Activated CD8-positive, alpha-beta memory T cell treated with anti-CD3 and anti-CD28 coated beads, Interleukin-2, amount 50 U/mL, for 48 hours (primary cell): ENCODE measurements around the gene SIGLEC7.

Experiments used
- DNase-seq: peaks from one replicate; pipeline ENCODE4 v3.0.0-alpha.2; 2020

SIGLEC7 gene

DNA sequence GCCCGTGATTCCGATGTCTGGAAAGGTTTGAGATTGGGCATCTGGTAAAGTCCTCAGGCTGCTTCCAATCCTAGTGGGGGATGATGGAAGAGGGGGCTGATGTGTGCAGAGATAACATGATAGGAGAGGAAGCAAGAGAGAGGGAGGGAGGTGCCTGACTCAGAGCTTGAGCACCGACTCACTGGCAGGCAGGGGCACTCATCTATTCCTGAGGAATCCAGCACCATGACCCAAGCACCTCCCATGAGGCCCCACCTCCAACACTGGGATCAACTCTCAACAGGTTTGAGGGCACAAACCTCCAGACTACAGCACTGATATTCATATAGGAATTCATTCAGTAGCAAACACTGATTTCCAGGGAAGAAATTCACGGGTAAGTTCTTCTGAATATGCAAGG, 23.0 kb upstream of the SIGLEC7 start:
- no peak for DNase-seq

DNA sequence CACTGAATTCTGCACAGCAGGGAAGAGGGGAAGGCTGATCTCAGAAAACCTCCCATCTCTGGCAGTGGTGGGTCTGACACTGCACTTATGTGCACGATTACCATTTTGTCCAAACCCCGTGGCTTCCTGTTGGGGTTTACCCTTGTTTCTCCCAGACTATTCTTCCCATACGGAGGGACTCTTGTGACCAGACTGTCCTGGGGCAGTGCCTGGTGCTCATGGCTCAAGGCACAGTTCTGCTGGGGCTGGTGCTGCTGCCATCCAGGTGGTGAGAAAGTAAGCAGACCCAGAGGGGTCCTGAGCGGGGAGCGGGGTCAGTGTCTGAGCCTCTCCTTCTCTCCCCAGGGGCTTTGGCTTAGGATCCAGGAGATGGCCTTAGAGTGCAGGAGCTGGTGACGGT, 22.5 kb upstream of the SIGLEC7 start:
- no peak for DNase-seq

DNA sequence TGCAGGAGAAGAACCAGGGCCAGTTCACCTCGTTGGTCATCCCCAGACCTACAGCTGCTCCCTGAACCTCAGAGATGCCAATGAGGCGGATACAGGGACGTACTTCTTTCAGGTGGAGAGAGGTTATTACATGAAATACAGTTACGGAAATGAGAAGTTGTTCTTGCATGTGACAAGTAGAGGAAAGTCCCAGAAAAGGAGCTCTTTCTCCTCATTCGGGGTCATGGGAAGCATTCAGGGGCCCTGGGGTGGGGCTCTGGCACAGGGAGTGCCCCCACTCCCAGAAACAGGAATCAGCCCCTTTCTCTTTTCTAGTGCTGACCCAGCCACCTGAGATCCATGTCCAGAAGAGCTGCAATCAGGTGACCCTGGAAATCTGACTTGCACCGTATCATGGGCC, 21.9 kb upstream of the SIGLEC7 start:
- no peak for DNase-seq

DNA sequence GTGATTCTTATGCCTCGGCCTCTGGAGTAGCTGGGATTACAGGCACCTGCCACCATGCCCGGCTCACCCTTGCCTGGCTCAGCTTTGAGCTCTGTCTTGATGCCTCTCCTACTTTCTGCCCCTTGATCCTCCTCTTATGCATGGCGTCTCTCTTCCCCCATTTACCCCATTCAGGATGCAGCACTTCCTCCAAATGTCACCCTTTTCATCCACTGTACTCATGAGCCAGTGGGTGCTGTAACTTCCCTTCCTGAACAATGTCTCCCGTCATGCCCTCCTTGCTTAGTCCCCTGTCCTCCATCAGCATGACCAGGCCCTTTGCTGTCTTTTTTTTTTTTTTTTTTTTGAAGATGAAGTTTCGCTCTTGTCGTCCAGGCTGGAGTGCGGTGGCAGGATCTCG, 20.8 kb upstream of the SIGLEC7 start:
- DNase-seq, result no peak

DNA sequence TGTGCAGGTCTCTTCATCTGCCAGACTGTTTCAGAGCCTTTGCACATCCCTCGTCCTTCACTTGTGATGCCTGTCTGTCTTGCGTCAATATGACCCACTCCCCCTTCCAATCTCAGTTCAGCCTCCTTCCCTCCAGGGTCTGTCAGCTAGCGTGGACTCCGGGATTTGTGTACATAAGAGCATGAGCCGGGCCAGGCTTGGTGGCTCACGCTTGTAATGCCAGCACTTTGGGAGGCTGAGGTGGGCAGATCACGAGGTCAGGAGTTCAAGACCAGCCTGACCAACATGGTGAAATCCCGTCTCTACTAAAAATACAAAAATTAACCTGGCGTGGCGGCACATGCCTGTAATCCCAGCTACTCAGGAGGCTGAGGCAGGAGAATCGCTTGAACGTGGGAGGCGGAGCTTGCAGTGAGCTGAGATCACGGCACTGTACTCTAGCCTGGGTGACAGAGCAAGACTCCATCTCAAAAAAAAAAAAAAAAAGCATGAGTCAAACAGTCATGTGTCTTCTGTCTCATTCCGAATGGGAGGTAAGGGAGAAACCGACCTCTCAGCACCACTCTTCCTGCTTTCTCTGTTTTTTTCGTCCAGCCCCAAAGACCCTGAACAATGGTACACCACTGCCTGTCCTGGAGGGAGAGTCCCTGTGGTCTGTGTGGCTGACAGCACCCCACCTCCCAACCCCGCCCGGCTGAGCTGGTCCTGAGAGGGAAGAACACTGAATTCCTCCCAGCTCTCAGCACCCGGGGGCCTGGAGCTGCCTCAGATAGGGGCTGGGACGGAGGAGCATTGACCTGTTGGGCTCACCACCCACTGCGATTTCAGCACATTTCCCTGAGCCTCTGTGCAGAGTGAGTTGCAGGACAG, 19.8 kb upstream of the SIGLEC7 start:
- no peak for DNase-seq

DNA sequence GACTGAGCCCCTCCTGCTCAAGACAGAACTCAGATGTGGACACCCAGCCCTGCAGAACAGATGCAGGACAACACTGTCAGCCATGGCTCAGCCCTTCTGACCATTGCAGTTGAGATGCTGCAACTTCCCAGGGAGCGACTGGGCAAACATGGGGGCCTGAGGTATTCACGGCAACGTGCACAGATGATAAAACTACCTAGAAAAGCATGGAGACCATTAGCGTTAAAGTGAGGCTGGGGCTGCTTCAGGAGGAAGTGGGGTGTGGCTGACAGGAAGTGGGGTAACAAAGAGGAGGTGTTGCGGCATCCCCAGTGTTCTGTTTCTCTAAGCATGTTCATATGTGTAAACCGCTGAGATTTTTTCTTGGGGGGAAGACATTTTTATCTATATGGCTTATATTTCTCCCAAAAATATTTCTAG, 18.7 kb upstream of the SIGLEC7 start:
- DNase-seq, result no peak

DNA sequence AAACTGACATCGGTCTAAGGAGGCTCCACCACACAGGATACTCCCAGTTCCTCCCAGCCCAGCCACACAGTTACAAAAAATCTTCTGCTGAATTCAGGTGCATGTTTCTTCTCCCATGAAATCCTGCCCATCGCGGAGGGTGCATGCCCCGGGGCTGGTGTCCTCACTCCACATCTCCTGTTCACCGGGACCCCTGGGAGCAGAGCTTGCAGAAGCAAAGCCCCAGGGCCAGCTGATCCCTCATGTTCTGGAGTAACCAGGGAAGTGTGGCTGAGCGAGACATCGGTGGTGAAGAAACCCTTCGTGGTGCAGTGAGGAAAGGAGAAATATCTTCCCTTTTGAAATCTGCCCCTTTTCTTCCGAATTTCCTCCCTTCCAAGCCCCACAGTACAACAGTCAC, 18.3 kb upstream of the SIGLEC7 start:
- no peak for DNase-seq

DNA sequence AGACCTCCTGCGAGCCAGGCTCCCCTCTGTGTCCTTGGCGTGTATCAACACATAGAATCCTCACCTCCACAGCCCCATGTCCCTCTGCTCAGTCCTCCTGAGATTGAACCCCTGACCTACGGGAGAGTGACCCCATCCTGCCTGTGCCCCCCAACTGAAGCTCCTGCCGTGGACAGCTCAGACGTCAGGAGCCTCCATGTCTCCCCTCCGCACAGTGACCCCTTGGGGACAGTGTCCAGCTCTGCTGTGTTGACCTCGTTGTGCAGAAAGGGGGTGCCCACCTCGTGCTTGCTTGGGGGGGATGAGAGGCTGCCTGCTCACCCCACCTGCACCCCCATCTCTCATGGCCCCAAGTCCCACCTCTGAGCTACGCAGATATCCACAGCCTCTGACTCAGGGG, 17.9 kb upstream of the SIGLEC7 start:
- DNase-seq, result no peak

DNA sequence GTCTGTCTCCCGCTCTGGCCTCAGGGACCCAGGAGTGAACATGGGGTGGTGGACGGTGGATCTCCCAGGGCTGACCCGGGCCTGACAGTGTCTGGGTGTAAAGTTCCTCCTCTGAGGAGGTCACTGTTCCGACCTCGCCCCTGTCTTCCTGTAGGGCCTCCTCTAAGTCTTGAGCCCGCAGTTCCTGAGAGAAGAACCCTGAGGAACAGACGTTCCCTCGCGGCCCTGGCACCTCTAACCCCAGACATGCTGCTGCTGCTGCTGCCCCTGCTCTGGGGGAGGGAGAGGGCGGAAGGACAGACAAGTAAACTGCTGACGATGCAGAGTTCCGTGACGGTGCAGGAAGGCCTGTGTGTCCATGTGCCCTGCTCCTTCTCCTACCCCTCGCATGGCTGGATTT, 17.4 kb upstream of the SIGLEC7 start, which contains the start of gene SIGLEC9:
TSS of gene SIGLEC9 (plus strand) at position 178 of the 400 bp plus-strand sequence. CDS start at position 247, 69 bp downstream.
- no peak for DNase-seq

DNA sequence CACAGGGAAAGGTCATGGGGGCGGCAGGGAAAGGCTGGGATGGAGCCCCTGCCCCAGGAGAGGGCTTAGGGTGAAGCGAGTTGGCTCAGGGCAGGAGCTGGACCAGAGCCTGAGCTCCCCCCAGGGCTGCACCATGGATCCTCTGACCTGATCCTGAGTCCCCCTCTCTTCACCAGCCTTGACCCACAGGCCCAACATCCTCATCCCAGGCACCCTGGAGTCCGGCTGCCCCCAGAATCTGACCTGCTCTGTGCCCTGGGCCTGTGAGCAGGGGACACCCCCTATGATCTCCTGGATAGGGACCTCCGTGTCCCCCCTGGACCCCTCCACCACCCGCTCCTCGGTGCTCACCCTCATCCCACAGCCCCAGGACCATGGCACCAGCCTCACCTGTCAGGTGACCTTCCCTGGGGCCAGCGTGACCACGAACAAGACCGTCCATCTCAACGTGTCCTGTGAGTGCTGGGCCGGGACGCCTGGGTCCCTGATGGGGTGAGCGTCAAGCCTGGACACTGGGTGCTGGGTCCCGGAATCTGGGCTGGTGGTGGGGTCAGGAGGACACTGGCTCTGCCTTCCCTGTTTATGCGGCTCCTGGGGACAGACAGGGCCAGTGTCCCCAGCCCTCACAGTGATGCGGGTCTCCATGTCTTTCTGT, 16.6 kb upstream of the SIGLEC7 start:
- no peak for DNase-seq

DNA sequence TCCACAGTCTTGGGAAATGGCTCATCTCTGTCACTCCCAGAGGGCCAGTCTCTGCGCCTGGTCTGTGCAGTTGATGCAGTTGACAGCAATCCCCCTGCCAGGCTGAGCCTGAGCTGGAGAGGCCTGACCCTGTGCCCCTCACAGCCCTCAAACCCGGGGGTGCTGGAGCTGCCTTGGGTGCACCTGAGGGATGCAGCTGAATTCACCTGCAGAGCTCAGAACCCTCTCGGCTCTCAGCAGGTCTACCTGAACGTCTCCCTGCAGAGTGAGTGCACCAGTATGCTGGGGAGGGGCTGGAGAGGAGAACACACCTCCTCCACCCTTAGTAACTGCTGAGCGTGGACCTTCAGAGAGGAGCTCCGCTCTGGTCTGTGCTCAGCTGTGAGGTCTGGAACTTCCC, 15.1 kb upstream of the SIGLEC7 start:
- DNase-seq, result no peak

DNA sequence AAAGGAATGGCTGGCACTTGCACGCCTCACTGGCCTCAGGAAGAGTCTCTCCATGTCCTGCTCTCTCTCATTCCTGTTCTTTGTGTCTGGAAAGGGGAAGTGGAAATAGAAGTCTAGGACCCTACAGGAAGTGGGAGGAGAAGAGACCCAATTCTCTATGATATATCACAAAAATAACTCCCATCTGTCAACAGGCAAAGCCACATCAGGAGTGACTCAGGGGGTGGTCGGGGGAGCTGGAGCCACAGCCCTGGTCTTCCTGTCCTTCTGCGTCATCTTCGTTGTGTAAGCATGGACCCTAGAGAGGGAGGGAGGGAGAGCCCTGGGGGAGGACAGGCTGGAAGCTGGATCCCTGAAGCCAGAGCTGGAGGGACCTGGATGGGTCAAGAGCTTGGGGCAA, 14.3 kb upstream of the SIGLEC7 start:
- no peak for DNase-seq

DNA sequence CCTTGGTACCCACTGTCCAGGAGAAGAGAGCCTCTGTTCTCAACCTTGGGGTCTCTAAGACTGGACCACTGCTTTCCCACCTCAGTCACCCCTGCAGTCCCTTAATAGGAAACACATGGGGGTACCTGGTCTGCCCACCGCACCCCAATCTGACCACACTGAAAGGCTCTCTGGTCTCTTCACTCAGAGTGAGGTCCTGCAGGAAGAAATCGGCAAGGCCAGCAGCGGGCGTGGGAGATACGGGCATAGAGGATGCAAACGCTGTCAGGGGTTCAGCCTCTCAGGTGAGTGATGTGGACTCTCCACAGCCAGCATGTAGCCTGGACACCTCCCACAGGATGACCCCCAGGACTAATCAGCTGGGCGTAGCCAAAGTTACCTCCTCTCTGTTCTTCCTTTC, 13.9 kb upstream of the SIGLEC7 start:
- DNase-seq, result no peak

DNA sequence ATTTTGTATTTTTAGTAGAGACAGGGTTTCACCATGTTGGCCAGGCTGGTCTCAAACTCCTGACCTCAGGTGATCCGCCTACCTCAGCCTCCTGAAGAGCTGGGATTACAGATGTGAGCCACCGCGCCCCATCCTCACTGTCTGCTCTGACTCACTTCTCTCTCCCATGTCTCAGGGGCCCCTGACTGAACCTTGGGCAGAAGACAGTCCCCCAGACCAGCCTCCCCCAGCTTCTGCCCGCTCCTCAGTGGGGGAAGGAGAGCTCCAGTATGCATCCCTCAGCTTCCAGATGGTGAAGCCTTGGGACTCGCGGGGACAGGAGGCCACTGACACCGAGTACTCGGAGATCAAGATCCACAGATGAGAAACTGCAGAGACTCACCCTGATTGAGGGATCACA, 12.4 kb upstream of the SIGLEC7 start:
- DNase-seq, result no peak

DNA sequence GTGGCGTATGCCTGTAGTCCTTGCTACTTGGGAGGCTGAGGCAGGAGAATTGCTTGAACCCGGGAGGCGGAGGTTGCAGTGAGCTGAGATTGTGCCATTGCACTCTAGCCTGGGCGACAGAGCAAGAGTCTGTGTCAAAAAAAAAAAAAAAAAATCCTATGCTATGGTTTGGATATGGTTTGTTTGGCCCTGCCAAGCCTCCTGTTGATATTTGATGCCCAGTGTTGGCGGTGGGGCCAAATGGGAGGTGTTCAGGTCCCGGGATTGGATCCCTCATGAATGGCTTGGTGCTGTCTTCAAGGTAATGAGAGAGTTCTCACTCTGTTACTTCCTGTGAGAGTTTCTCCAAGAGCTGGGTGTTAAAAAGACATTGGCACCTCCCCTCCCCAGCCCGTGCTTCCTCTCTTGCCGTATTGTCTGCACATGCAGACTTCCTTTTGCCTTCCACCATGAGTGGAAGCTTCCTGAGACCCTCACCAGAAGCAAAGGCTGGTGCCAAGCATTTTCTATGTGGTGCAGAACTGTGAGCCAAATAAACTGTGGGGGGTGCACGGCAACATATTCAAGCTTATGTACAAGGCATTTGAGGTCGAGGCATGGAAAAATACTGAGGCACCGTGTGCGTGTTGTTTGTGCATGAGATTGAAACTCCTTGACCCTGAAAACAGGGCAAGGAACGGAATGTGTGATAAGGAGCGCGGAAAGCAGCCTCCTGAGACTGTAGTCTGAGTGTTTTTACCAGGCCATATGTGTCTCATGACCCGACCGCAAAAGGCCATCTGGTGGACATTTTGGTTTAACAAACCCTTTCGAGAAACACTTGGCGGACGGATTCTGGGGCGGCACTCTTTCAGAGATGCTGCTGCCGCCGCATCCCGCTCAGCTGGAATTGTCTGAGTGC, 10.1 kb upstream of the SIGLEC7 start:
- no peak for DNase-seq

DNA sequence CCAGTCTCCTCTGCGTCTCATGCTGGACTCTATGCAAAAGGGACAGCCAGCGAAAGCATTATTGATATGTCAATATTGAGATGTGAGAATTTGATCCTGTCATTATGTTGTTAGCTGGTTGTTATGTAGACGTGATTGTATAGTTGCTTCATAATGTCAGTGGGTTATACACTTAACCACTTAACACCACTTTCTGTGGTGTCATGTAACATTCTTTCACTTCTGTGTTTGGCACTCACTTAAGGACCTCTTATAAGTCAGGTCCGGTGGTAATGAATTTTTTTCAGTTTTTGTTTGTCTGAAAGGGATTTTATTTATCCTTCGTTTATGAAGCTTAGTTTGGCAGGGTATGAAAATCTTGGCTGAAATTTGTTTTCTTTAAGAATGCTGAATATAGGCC, 7.1 kb upstream of the SIGLEC7 start:
- DNase-seq, result no peak

DNA sequence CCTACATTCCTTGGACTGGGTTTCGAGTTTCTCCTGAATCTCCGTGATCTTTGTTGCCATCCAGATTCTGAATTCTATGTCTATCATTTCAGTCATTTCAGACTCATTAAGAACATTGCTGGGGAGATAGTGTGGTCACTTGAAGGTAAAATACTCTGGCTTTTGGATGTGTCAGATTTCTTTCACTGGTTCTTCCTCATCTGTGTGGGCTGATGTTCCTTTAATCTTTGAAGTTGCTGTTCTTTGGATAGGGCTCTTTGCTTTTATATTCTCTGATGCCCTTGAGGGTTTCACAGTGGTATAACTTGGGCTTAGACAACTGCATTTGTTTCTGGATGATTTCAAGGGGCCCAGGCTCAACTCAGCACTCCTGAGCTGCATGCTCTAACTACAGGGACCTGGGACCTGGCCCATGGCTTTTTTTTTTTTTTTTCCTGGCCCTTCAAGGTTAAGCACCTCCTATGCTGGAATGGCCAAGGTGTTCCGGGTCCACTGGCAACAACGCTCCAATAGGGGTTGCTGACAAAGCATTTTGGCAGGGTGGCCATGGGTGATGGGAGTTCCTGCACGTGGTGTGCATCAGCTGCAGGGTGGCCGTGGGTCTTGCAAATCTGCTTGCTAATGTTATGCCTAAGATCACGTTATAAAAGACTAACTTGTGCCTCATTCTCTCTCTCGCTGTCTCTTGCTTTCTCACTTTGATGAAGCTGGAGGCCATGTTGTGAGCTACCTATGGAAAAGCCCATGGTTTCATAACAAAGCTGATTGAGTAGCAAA, 5.9 kb upstream of the SIGLEC7 start:
- peak; percentile 18 for DNase-seq

DNA sequence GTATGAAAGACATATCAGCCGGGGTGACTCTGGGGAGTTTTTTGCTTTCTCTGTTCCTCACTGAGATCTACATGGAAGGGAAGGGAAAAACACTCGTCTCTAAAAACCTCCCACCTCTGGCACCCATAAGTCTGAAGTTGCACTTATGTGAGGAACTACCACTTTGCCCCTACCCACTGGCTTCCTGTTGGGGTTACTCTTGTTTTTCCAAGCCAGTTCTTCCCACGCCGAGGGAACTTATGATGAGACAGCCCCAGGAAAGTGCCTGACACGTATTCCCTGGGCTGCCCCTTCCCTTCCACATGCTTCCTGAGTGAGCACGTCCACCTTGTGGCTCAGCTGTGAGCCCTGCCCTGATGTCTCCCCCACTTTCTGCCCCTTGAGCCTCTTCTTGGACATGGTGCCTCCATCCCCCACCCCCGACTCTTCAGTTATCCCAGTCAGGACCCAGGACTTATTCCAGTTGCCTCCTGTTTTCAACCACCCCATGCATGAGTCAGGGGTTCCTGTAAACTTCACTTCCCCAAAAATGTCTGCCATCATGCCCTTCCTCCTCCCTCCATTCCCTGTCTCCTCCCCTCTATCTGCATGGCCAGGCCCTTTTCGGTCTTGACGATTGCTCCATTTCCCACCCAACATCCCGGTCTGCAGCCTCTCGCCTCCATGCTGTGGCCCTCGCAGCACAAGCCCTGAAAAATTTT, 5.1 kb upstream of the SIGLEC7 start:
- peak; percentile 42 for DNase-seq

DNA sequence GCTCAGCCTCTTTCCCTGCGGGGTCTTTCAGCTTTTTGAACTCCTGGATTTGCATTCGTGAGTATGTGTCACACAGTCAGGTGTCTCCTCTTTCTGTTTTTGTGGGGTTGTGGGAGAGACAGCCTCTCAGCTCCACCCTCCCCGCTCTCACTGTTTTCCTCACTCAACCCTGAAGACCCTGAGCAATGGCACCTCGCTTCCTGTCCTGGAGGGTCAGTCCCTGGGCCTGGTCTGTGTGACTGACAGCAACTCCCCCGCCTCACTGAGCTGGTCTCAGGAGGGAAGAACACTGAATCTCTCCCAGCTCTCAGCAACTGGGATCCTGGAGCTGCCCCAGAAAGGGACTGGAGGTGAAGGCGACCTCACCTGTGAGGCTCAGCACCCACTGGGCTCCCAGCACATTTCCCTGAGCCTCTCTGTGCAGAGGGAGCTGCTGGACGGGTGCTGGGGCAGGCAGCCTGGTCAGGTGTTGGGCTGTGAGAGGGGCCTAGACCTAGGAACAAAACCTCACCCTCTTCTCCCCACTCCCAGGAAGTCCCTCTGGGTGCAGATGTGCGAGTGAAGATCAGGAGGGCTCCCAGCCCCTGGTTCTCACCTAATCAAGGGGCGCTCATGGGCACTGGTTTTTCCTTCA, 4.2 kb upstream of the SIGLEC7 start:
- peak; percentile 47 for DNase-seq

DNA sequence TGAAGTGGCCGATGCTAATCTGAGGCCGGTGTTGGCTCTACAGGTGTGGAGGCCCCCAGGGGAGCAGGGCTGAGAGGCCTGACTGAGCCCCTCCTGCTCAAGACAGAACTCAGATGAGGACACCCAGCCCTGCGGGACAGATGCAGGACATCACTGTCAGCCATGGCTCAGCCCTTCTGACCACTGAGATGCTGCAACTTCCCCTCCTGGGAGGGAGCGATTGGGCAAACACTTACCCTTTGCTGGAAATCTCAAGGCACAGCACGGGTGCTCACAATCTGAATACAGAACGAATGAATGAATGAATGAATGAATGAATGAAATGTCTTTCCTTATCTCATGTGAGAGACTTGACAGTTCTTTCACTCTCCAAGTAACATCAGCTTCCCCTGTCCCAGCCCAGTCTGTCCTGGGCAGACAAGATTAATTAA, 3.5 kb upstream of the SIGLEC7 start:
- no peak for DNase-seq

DNA sequence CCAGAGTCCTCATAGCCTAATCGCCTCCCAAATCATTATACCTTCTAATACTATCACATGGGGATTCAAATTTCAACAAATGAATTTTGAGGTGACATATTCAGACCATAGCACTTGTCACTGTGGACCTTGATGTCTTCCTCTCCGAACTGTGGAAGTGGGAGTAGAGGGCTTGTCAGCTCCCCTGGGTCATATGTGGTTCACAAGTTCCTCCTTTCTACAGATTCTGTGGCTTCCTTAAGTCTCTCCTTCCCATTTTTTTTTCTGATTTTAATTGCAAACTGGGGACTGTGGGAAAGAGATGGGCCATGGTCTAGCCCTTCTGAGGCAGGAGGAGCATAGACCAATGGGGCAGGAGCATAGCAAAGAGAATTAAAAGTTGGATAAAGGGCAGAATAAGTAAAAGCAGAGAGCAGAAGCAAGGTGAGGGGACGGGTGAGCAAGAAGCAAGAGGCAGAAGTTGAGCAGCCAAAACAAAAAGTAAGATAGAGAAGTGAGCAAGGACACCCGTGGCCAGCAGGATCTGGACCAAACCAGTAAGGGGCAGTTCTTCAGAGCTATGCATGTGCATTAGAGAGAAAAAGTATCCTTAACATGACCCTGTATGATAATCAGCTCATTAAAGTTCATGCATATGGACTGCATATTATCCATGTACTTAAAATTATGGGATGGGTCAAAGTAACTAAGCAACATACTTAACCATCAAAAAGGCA, 2.6 kb upstream of the SIGLEC7 start:
- DNase-seq, result peak; percentile 18
